Fibroblast of lung (primary cell): ENCODE results near the gene DOCK7. TPM values are rescaled to one million over a fixed set of nuclear protein-coding genes. Genes with fewer than 3 reads are reported as not detected.
"Not testable (repeated sequence)": the region's sequence is repeated elsewhere in the genome, so short reads cannot be mapped to it uniquely, and the experiment has no call there.

Source experiments
- DNase-seq, 2 donors: peaks; one replicate each; pipeline versions ENCODE4 v3.0.0 to v3.0.0-alpha.2; 2010; ENCODE audit warnings: low read depth in 2 of 2
- H2AFZ ChIP-seq: 2 replicates; pipeline ENCODE4 v1.5.1; 2012; ENCODE audit warnings: low read length, control low read depth, inconsistent platforms
- H3K27ac ChIP-seq: 2 replicates; pipeline ENCODE4 v1.5.1; 2011; ENCODE audit warnings: low read length, control low read depth; ENCODE audit not compliant: insufficient read depth
- H3K27me3 ChIP-seq: 2 replicates; pipeline ENCODE4 v1.5.1; 2011; ENCODE audit warnings: mild to moderate bottlenecking, low read length; ENCODE audit not compliant: control insufficient read depth, insufficient read depth
- H3K36me3 ChIP-seq: 2 replicates; pipeline ENCODE4 v1.5.1; 2011; ENCODE audit warnings: low read length; ENCODE audit not compliant: control insufficient read depth, insufficient read depth
- H3K4me1 ChIP-seq: 2 replicates; pipeline ENCODE4 v1.5.1; 2011; ENCODE audit warnings: low read length; ENCODE audit not compliant: control insufficient read depth, insufficient read depth; ENCODE audit errors: extremely low read depth
- H3K4me2 ChIP-seq: 2 replicates; pipeline ENCODE4 v1.5.1; 2011; ENCODE audit warnings: low read length, control low read depth; ENCODE audit not compliant: insufficient read depth; ENCODE audit errors: extremely low read depth
- H3K4me3 ChIP-seq, 4 experiments: fragments of 200-600 bp in 1 of 4; sonication (generic) in 1 of 4; replicated peaks in 1 of 4; 2 replicates each; pipeline ENCODE4 v1.5.1; 2011 to 2016; ENCODE audit warnings: low read length in 4 of 4, low read depth in 3 of 4, mild to moderate bottlenecking in 3 of 4, control low read depth in 2 of 4, inconsistent platforms in 1 of 4, mixed read lengths in 1 of 4; ENCODE audit not compliant: insufficient read depth in 1 of 4; ENCODE audit errors: control extremely low read depth in 1 of 4
- H3K79me2 ChIP-seq: 2 replicates; pipeline ENCODE4 v1.5.1; 2012; ENCODE audit warnings: mild to moderate bottlenecking, low read length, inconsistent platforms; ENCODE audit not compliant: control insufficient read depth, insufficient read depth
- H3K9ac ChIP-seq: 2 replicates; pipeline ENCODE4 v1.5.1; 2011; ENCODE audit warnings: mild to moderate bottlenecking, low read length, control low read depth; ENCODE audit not compliant: insufficient read depth
- H3K9me3 ChIP-seq: 2 replicates; pipeline ENCODE4 v1.5.1; 2012; ENCODE audit warnings: low read depth, low read length; ENCODE audit not compliant: control insufficient read depth, insufficient read depth
- H4K20me1 ChIP-seq: 2 replicates; pipeline ENCODE4 v1.5.1; 2011; ENCODE audit warnings: low read length; ENCODE audit not compliant: control insufficient read depth, insufficient read depth; ENCODE audit errors: extremely low read depth
- EZH2 ChIP-seq: IDR thresholded peaks from 2 replicates; pipeline ENCODE4 v1.5.1; 2012; ENCODE audit warnings: low read length, control low read depth, mild to moderate bottlenecking; ENCODE audit errors: missing control alignments
- polyA plus RNA-seq, 2 donors: library from polyadenylated mRNA; depleted of rRNA in 1 of 2; stranded (reverse) in 1 of 2; unstranded in 1 of 2; fragments of >200 nt; gene quantifications; 2 replicates each; pipeline ENCODE4 v1.2.1, GENCODE V29; 2011 to 2012; ENCODE audit warnings: missing spikeins in 1 of 2
- total RNA-seq: library from RNA; depleted of rRNA; stranded (reverse); fragments of >200 nt; gene quantifications from 2 replicates; pipeline ENCODE4 v1.2.1, GENCODE V29; 2014
- TF ChIP-seq, protein P1 (sequence below), 2 donors: IDR thresholded peaks in 1 of 2; conservative IDR thresholded peaks in 1 of 2; 1 replicate in 1 of 2; 2 replicates in 1 of 2; pipeline ENCODE4 v1.5.1; 2011 to 2012; ENCODE audit warnings: low read length in 2 of 2, control low read depth in 1 of 2, inconsistent platforms in 1 of 2, low read depth in 1 of 2, mild to moderate bottlenecking in 1 of 2

DOCK7 gene
- total and polyA plus RNA-seq, 2 donors (not counting 1 experiment from before 2014, with no cell fraction given): 66.5 to 153 TPM

DNA sequence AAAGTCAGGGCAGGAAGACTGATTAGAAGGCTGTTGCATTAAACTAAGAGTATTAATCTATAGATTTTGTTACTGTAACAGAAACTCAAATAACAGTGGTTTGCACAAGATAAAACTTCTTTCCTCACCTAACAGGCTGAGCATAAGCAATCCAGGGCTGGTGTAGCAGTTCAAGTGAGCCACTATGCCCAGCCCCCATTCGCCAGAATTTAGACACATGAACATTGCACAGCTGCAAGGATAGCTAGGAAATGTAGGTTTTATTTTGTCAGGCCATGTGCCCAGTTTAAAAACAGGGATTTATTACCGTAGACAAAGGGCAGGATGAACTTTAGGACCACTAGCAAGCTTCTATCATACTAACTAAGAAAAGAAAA lies 19.5 kb upstream of the DOCK7 start:
- no peak for TF ChIP-seq EZH2
- TF ChIP-seq, protein P1, sequence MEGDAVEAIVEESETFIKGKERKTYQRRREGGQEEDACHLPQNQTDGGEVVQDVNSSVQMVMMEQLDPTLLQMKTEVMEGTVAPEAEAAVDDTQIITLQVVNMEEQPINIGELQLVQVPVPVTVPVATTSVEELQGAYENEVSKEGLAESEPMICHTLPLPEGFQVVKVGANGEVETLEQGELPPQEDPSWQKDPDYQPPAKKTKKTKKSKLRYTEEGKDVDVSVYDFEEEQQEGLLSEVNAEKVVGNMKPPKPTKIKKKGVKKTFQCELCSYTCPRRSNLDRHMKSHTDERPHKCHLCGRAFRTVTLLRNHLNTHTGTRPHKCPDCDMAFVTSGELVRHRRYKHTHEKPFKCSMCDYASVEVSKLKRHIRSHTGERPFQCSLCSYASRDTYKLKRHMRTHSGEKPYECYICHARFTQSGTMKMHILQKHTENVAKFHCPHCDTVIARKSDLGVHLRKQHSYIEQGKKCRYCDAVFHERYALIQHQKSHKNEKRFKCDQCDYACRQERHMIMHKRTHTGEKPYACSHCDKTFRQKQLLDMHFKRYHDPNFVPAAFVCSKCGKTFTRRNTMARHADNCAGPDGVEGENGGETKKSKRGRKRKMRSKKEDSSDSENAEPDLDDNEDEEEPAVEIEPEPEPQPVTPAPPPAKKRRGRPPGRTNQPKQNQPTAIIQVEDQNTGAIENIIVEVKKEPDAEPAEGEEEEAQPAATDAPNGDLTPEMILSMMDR (conservative IDR thresholded peaks at IDR 0.05 in 1 of 2, IDR thresholded peaks at IDR 0.05 in 1 of 2; ENCODE audit: low read depth in 1 of 2, low read length in 2 of 2): no peak
- Histone ChIP-seq H3K27ac (no peak overlapping the region), H2AFZ (no peak overlapping the region), H4K20me1 (no peaks in the 10 kb centered on the region), H3K79me2 (no peaks in the 10 kb centered on the region), H3K9ac (no peak overlapping the region), H3K36me3 (no peaks in the 10 kb centered on the region), H3K27me3 (no peaks in the 10 kb centered on the region), H3K9me3 (no peaks in the 10 kb centered on the region), H3K4me3 (no peak overlapping the region), H3K4me1 (no peaks in the 10 kb centered on the region), H3K4me2 (no peak overlapping the region)
- no peak for DNase-seq

DNA sequence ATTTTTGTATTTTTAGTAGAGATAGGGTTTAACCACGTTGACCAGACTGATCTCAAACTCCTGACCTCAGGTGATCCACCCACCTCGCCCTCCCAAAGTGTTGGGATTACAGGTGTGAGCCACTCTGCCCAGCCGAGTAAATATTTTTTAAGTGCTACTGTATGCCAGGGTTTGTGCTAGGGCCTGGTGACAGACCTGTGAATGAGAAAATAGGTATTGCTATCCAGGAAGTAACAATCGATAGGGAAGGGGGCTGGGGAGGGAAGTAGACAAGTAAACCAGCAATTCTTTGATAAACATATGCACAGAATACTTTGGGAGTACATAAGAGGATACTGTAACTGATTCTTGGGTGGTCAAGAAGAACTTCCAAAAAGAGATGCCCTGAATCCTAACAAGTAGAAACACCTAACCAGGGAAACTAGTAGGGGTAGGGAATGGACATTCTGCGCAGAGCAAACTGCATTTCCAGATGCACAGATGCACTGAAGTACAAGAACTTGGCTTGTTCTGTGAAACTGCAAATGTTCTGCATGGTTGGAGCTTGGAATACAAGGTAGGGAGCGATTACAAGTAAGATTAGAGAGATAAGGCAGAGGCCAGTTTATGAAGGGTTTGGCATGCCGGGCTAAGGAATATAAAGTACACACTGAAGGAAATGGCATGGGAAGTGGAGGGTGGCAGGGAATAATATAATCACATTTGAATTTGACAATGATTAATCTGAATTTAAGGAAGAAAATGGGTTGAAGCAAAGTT lies 19.0 kb upstream of the DOCK7 start:
- Histone ChIP-seq H3K27ac (no peak overlapping the region), H2AFZ (no peak overlapping the region), H3K4me2 (no peak overlapping the region), H3K27me3 (no peaks in the 10 kb centered on the region), H3K4me1 (no peaks in the 10 kb centered on the region), H4K20me1 (no peaks in the 10 kb centered on the region), H3K4me3 (no peak overlapping the region), H3K36me3 (no peaks in the 10 kb centered on the region), H3K9me3 (no peaks in the 10 kb centered on the region), H3K79me2 (no peaks in the 10 kb centered on the region), H3K9ac (no peak overlapping the region)
- DNase-seq: no peak
- TF ChIP-seq EZH2: no peak
- TF ChIP-seq, protein P1 (conservative IDR thresholded peaks at IDR 0.05 in 1 of 2, IDR thresholded peaks at IDR 0.05 in 1 of 2; ENCODE audit: low read depth in 1 of 2, low read length in 2 of 2): no peak

DNA sequence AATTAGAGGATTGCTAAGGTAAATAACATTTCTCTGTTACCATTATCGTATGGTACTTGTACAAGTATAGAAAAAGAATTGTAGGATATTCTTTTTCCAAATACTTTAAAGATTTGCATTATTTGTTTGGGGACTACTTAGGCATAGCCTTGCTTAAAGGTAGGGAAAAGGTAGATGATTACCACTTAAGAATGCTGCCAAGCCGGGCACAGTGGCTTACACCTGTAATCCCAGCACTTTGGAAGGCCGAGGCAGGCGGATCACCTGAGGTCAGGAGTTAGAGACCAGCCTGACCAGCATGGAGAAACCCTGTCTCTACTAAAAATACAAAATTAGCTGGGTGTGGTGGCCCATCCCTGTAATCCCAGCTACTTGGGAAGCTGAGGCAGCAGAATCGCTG lies 10.0 kb upstream of the DOCK7 start:
- H3K79me2 ChIP-seq, H3K4me1 ChIP-seq, H3K4me2 ChIP-seq, H3K27ac ChIP-seq, H2AFZ ChIP-seq, H3K36me3 ChIP-seq, H3K9me3 ChIP-seq, H4K20me1 ChIP-seq, H3K4me3 ChIP-seq, H3K9ac ChIP-seq, DNase-seq, H3K27me3 ChIP-seq: not testable (repeated sequence)

DNA sequence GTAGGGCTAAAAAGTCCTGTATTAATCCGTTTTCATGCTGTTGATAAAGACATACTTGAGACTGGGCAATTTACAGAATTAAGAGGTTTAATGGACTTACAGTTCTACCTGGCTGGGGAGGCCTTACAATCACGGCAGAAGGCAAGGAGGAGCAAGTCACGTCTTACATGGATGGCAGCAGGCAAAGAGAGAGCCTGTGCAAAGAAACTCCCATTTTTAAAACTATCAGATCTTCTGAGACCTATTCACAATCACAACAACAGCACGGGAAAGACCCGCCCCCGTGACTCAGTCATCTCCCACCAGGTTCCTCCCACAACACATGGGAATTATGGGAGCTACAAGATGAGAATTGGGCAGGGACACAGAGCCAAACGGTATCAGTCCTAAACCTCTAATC lies 6.3 kb upstream of the DOCK7 start:
- not testable (repeated sequence) for H3K79me2 ChIP-seq, H3K9me3 ChIP-seq, H3K27ac ChIP-seq, H3K27me3 ChIP-seq, DNase-seq, H3K36me3 ChIP-seq, H4K20me1 ChIP-seq, H3K4me2 ChIP-seq, H3K4me3 ChIP-seq, H2AFZ ChIP-seq, H3K9ac ChIP-seq
- H3K4me1 ChIP-seq: peaks cover 11% of the 10 kb centered on the region
